Endothelial cell of umbilical vein (primary cell): Measurements from ENCODE around the gene GSPT1. TPM values are rescaled to one million over a fixed set of nuclear protein-coding genes. Genes with fewer than 3 reads are reported as not detected.

ENCODE experiments used
- BruUV-seq: library from RNA; stranded (reverse); fragments of 400-500 nt; replicated peaks from 2 replicates; lab custom pipeline; 2021; lab: Mats Ljungman, UMichigan
- CTCF ChIA-PET: fragments of 300-600, 350-600 bp; sonication (Branson Sonifier 250); formaldehyde crosslinking; loops from one replicate; lab custom pipeline; 2021; ENCODE audit warnings: antibody characterized with exemption, inconsistent platforms; lab: Charles Lee
- POLR2A ChIA-PET: fragments of 300-600, 350-600 bp; sonication (Branson Sonifier 250); formaldehyde crosslinking; loops from one replicate; lab custom pipeline; 2021; ENCODE audit warnings: antibody characterized with exemption, inconsistent platforms; lab: Charles Lee
- DNase-seq: peaks from one replicate; pipeline ENCODE4 v3.0.0-alpha.2; 2011; ENCODE audit warnings: low read depth, low spot score
- FAIRE-seq: peaks from 2 replicates; lab custom pipeline; 2011; peaks lifted over from hg19 to GRCh38; lab: Jason Lieb, UNC
- H2AFZ ChIP-seq: 2 replicates; pipeline ENCODE4 v1.6.0; 2012; ENCODE audit warnings: low read depth, low read length, control low read depth, inconsistent platforms
- H3K27ac ChIP-seq: 2 replicates; pipeline ENCODE4 v1.5.1; 2011; ENCODE audit warnings: low read depth, mild to moderate bottlenecking, control low read depth, low read length, moderate library complexity; ENCODE audit not compliant: insufficient read depth
- H3K27me3 ChIP-seq, 2 experiments: 2 replicates each; pipeline versions ENCODE4 v1.6.0 to v1.6.1; 2011; ENCODE audit warnings: low read length in 2 of 2, mixed read lengths in 1 of 2; ENCODE audit not compliant: control insufficient read depth in 2 of 2, insufficient read depth in 2 of 2
- H3K36me3 ChIP-seq, 2 experiments: 2 replicates in 1 of 2; 3 replicates in 1 of 2; pipeline ENCODE4 v1.5.1; 2011; ENCODE audit warnings: low read length in 2 of 2, mild to moderate bottlenecking in 1 of 2, moderate library complexity in 1 of 2; ENCODE audit not compliant: control insufficient read depth in 2 of 2, insufficient read depth in 2 of 2; ENCODE audit errors: extremely low read depth in 1 of 2
- H3K4me1 ChIP-seq: 3 replicates; pipeline ENCODE4 v1.5.1; 2011; ENCODE audit warnings: mild to moderate bottlenecking, low read length; ENCODE audit not compliant: control insufficient read depth, insufficient read depth; ENCODE audit errors: extremely low read depth
- H3K4me2 ChIP-seq: 2 replicates; pipeline ENCODE4 v1.6.1; 2011; ENCODE audit warnings: low read length, control low read depth, mixed read lengths; ENCODE audit not compliant: insufficient read depth
- H3K4me3 ChIP-seq, 3 experiments: fragments of 200-600 bp in 1 of 3; sonication (generic), shearing (Covaris generic) in 1 of 3; replicated peaks in 1 of 3; 2 replicates each; pipeline ENCODE4 v1.5.1; 2011 to 2016; ENCODE audit warnings: control low read depth in 3 of 3, low read length in 3 of 3, mild to moderate bottlenecking in 2 of 3, inconsistent platforms in 1 of 3, low read depth in 1 of 3, moderate library complexity in 1 of 3; ENCODE audit not compliant: insufficient read depth in 1 of 3
- H3K79me2 ChIP-seq: 2 replicates; pipeline ENCODE4 v1.6.0; 2012; ENCODE audit warnings: low read length, inconsistent platforms; ENCODE audit not compliant: control insufficient read depth, insufficient read depth
- H3K9ac ChIP-seq: replicated peaks from 2 replicates; pipeline ENCODE3; 2011; ENCODE audit warnings: low read length, control low read depth; ENCODE audit not compliant: insufficient read depth; ENCODE audit errors: extremely low read depth
- H3K9me1 ChIP-seq: replicated peaks from 3 replicates; pipeline ENCODE4 v1.6.0; 2011; ENCODE audit warnings: mild to moderate bottlenecking, low read length; ENCODE audit not compliant: control insufficient read depth, insufficient read depth; ENCODE audit errors: extremely low read depth
- H3K9me3 ChIP-seq: replicated peaks from 2 replicates; pipeline ENCODE4 v1.5.1; 2012; ENCODE audit warnings: low read length, inconsistent platforms; ENCODE audit not compliant: control insufficient read depth, insufficient read depth
- H4K20me1 ChIP-seq: replicated peaks from 2 replicates; pipeline ENCODE3; 2011; ENCODE audit warnings: mild to moderate bottlenecking, low read length; ENCODE audit not compliant: control insufficient read depth, insufficient read depth; ENCODE audit errors: extremely low read depth
- CTCF ChIP-seq, 2 donors: IDR thresholded peaks; 1 replicate in 1 of 2; 2 replicates in 1 of 2; pipeline ENCODE4 v1.5.1; 2011; ENCODE audit warnings: low read length in 2 of 2, mild to moderate bottlenecking in 2 of 2, moderate library complexity in 2 of 2, control low read depth in 1 of 2, inconsistent platforms in 1 of 2, low read depth in 1 of 2; ENCODE audit not compliant: insufficient read depth in 1 of 2; ENCODE audit errors: extremely low read depth in 1 of 2
- EZH2 ChIP-seq: IDR thresholded peaks from 2 replicates; pipeline ENCODE4 v1.6.1; 2012; ENCODE audit warnings: borderline replicate concordance, low read depth, mild to moderate bottlenecking, moderate library complexity, low read length, inconsistent platforms; ENCODE audit not compliant: severe bottlenecking
- dilution Hi-C: fragments of 300-500 bp; cut with MboI; formaldehyde crosslinking; loops from one replicate; pipeline ENCODE4 v1.15.0; 2019; ENCODE audit warnings: low sequenced_read_pairs; ENCODE audit not compliant: extremely low pct_ligation_motif_present
- intact Hi-C: fragments of 100-400 bp; cut with micrococcal nuclease; formaldehyde crosslinking; loops from one replicate; pipeline ENCODE4 v1.10.0; 2022
- polyA plus RNA-seq, 4 experiments: library from polyadenylated mRNA; depleted of rRNA in 3 of 4; stranded (reverse) in 3 of 4; unstranded in 1 of 4; fragments of >200 nt; gene quantifications; 2 replicates each; pipeline versions ENCODE4 v1.2.1 to v1.2.3, GENCODE V29; 2011 to 2012; ENCODE audit warnings: missing spikeins in 1 of 4
- total RNA-seq: library from RNA; stranded (reverse); gene quantifications from 2 replicates; pipeline ENCODE4 v1.2.3, GENCODE V29; 2021

GSPT1 gene
- total and polyA plus RNA-seq, 2 donors (not counting 3 experiments of a cell fraction or from before 2014, with no cell fraction given) = 40.3 to 152 TPM

DNA sequence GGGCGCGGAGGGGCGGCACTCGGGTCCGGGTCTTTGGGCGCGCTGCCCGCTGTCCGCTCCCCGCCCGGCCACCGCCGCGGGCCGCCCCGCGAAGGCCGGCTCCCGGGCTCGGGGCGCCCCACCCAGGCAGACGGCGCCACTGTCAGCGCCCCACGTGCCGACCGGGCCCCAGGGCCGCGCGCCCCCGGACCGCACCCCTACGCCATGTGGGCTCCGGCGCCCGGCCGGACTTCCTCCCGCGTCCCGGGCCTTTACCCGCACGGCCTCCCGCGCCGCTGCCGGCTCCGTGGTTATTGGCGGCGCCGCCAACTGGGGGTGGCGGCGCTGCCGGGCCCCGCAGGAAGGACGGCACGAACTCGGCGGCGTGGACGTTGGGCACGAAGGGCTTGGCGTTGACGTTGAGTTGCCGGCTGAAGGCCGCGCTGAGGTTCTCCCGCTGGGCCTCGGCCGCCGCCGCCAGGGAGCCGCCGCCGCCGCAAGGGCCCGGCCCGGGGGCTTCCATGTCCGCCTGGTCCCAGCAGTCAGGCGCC lies 577 bp downstream of the GSPT1 start:
- Histone ChIP-seq H3K9me1 (no peaks in the 10 kb centered on the region), H3K27me3 (no peaks in the 10 kb centered on the region), H3K79me2 (peaks cover 55% of the 10 kb centered on the region), H3K36me3 (no peaks in the 10 kb centered on the region), H3K4me3 (peak overlapping the region; percentile 68 to 96 (median 77)), H3K9me3 (no peaks in the 10 kb centered on the region), H3K4me2 (peak overlapping the region; percentile 93), H4K20me1 (peaks cover 9% of the 10 kb centered on the region), H3K27ac (peak overlapping the region; percentile 76), H3K9ac (peak overlapping the region; percentile 85), H3K4me1 (peaks cover 24% of the 10 kb centered on the region), H2AFZ (peak overlapping the region; percentile 80)
- TSS peak; percentile 62 for BruUV-seq
- POLR2A ChIA-PET = interaction anchor here (1.0 kb wide), 1 partner anchor 61 kb away, joined by 3 read pairs; the partner anchor contains the start of gene SNX29
- intact Hi-C loops (loop anchor here (1.0 to 5.0 kb wide), 3 partner anchors 62 to 153 kb away; partner anchors contain the start of gene SNX29), dilution Hi-C loops (no loop called here)
- peak; percentile 11 for DNase-seq
- CTCF ChIA-PET = interaction anchor here (1.0 to 4.7 kb wide), 6 partner anchors 13 to 180 kb away, joined by 3 to 24 read pairs (median 4); partner anchors contain the start of gene ZC3H7A
- no peak for FAIRE-seq
- TF ChIP-seq CTCF (IDR thresholded peaks at IDR 0.05; ENCODE audit: extremely low read depth in 1 of 2, insufficient read depth in 1 of 2, low read depth in 1 of 2, low read length in 2 of 2) = peak in 1 of 2 donors; percentile 14
- no peak for TF ChIP-seq EZH2
